Esophagus squamous epithelium (tissue), 4 donors: ENCODE results near the gene DTNA.

ENCODE experiments used
- CTCF ChIP-seq, 6 experiments: fragments of 450-650 bp in 4 of 6; fragments of 200-600 bp in 2 of 6; sonication (generic) in 2 of 6; IDR thresholded peaks; one replicate each; pipeline ENCODE4 v1.5.1; 2016 to 2019; ENCODE audit warnings: antibody characterized with exemption in 6 of 6, mild to moderate bottlenecking in 4 of 6, moderate library complexity in 4 of 6
- POLR2A ChIP-seq, 4 donors: fragments of 450-650 bp; IDR thresholded peaks; one replicate each; pipeline ENCODE4 v1.6.1; 2017; ENCODE audit warnings: antibody characterized with exemption in 4 of 4, mild to moderate bottlenecking in 4 of 4, moderate library complexity in 3 of 4

GRCh38 chr18:34772887-34773286 is 62.8 kb downstream of the DTNA start:
- TF ChIP-seq CTCF (IDR thresholded peaks at IDR 0.05) = no peak
- TF ChIP-seq POLR2A (IDR thresholded peaks at IDR 0.05) = no peak
